Lower lobe of right lung (tissue), 2 donors: ENCODE data around the gene SPDYE4. TPM values are rescaled to one million over a fixed set of nuclear protein-coding genes. Genes with fewer than 3 reads are reported as not detected.

Experiments
- ATAC-seq, 2 donors: fragments of 200-7000 bp; cut with Tn5 transposase; one replicate each; pipeline ENCODE4 v1.9.1; 2020 to 2022; ENCODE audit warnings: mild to moderate bottlenecking in 2 of 2, moderate library complexity in 2 of 2
- DNase-seq: peaks from one replicate; pipeline ENCODE4 v3.0.0-alpha.2; 2020
- H3K27ac ChIP-seq: fragments of 200-600 bp; one replicate; pipeline ENCODE4 v1.8.0; 2022
- H3K27me3 ChIP-seq: fragments of 200-600 bp; one replicate; pipeline ENCODE4 v1.8.0; 2022; ENCODE audit warnings: low read depth
- H3K36me3 ChIP-seq: fragments of 200-600 bp; one replicate; pipeline ENCODE4 v1.8.0; 2022; ENCODE audit warnings: mild to moderate bottlenecking
- H3K4me1 ChIP-seq: fragments of 200-600 bp; one replicate; pipeline ENCODE4 v1.8.0; 2022
- H3K4me3 ChIP-seq: fragments of 200-600 bp; one replicate; pipeline ENCODE4 v1.8.0; 2022; ENCODE audit warnings: mild to moderate bottlenecking
- H3K9me3 ChIP-seq: fragments of 200-600 bp; one replicate; pipeline ENCODE4 v1.8.0; 2022
- CTCF ChIP-seq: fragments of 200-600 bp; IDR thresholded peaks from one replicate; pipeline ENCODE4 v1.8.0; 2022; ENCODE audit warnings: antibody characterized with exemption, mild to moderate bottlenecking
- intact Hi-C: fragments of 100-400 bp; cut with DNase I; formaldehyde crosslinking; loops from one replicate; pipeline ENCODE4 v1.11.0; 2022
- total RNA-seq: library from RNA; stranded (reverse); fragmentation: NEBNext Ultra II Directional; extraction: Animal tissue kit (Norgen Biotek cat#: 25700); gene quantifications from one replicate; pipeline ENCODE4 v1.2.1, GENCODE V29; 2021
- donor health status: DM: no; HTN: yes; CAD: no; lungs with severe emphysema.

Gene SPDYE4
- total RNA-seq, 1 donor from 2014 or later = not detected

GRCh38 chr17:8791248-8791909 is 33.0 kb upstream of the SPDYE4 start:
- H3K4me1 ChIP-seq = peaks cover 8% of the 10 kb centered on the region
- no peaks in the 10 kb centered on the region for H3K36me3 ChIP-seq
- no peaks in the 10 kb centered on the region for H3K9me3 ChIP-seq
- H3K27me3 ChIP-seq = no peaks in the 10 kb centered on the region
- H3K27ac ChIP-seq = no peak overlapping the region
- H3K4me3 ChIP-seq = no peak overlapping the region
- DNase-seq = no peak
- no peak for TF ChIP-seq CTCF
- intact Hi-C loops = no loop called here
- no peak for ATAC-seq

GRCh38 chr17:8789743-8790142 is 31.4 kb upstream of the SPDYE4 start:
- no peak for TF ChIP-seq CTCF
- Histone ChIP-seq H3K4me1 (peaks cover 8% of the 10 kb centered on the region), H3K36me3 (no peaks in the 10 kb centered on the region), H3K9me3 (no peaks in the 10 kb centered on the region), H3K4me3 (no peak overlapping the region), H3K27ac (no peak overlapping the region), H3K27me3 (peaks cover 3% of the 10 kb centered on the region)
- ATAC-seq (peak; percentile 63 to 76), DNase-seq (no peak)
- intact Hi-C loops = no loop called here

- ATAC-seq (peak; percentile 81 to 87), DNase-seq (no peak)
- H3K27ac ChIP-seq = no peak overlapping the region
- intact Hi-C loops = no loop called here
- no peak overlapping the region for H3K4me3 ChIP-seq
- H3K4me1 ChIP-seq = peaks cover 8% of the 10 kb centered on the region
- peaks cover 3% of the 10 kb centered on the region for H3K27me3 ChIP-seq
- no peaks in the 10 kb centered on the region for H3K9me3 ChIP-seq
- no peak for TF ChIP-seq CTCF
- H3K36me3 ChIP-seq = no peaks in the 10 kb centered on the region
These were observed 30.7 kb upstream of the SPDYE4 start for GRCh38 chr17:8788998-8789397.

GRCh38 chr17:8785547-8786413 is 27.4 kb upstream of the SPDYE4 start:
- Histone ChIP-seq H3K27ac (no peak overlapping the region), H3K36me3 (no peaks in the 10 kb centered on the region), H3K9me3 (no peaks in the 10 kb centered on the region), H3K27me3 (peaks cover 3% of the 10 kb centered on the region), H3K4me3 (no peak overlapping the region), H3K4me1 (peaks cover 8% of the 10 kb centered on the region)
- peak; percentile 79 for DNase-seq
- intact Hi-C loops = no loop called here
- TF ChIP-seq CTCF = peak; percentile 90
- peak; percentile 79 to 83 for ATAC-seq

GRCh38 chr17:8782176-8782575 is 23.8 kb upstream of the SPDYE4 start:
- Histone ChIP-seq H3K4me1 (peaks cover under 1% of the 10 kb centered on the region), H3K27ac (no peak overlapping the region), H3K9me3 (no peaks in the 10 kb centered on the region), H3K36me3 (no peaks in the 10 kb centered on the region), H3K27me3 (peaks cover 3% of the 10 kb centered on the region), H3K4me3 (no peak overlapping the region)
- intact Hi-C loops = no loop called here
- TF ChIP-seq CTCF = no peak
- no peak for DNase-seq
- no peak for ATAC-seq
